GM21526 (cell line): ENCODE results near the gene GJA4.

Experiments
- ATAC-seq: cut with Tn5 transposase; IDR thresholded peaks from one replicate; pipeline ENCODE4 v1.9.1; 2021; ENCODE audit warnings: moderate library complexity; ENCODE audit not compliant: unreplicated experiment, low FRiP score

GJA4 gene

GRCh38 chr1:34792868-34793727 lies at the start of gene GJA4:
GJA4 (plus strand) TSS chr1:34792999; CDS start chr1:34794214, 1,215 bp downstream.
- no peak for ATAC-seq

- no peak for ATAC-seq
Observed at GRCh38 chr1:34743775-34744174, 49.0 kb upstream of the GJA4 start.

DNA sequence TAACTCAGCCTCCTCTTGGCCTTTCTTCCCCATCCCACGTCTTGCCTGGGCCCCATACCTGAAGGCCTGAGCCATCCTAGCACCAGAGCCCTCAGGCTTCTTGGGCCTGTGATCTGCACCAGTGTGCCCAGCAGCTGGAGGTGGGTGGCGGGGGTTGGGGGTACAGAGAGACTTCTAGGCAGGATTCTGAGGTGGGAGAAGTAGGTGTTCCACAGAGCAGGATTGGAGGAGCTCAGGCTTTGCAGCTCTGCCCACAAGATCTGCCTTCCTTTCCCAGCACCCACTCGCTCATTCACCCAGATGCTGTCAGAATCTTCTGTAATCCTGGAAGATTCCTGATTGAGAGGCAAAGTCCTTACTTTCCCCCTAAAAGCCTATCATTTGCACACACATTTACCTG lies 47.9 kb upstream of the GJA4 start:
- no peak for ATAC-seq

DNA sequence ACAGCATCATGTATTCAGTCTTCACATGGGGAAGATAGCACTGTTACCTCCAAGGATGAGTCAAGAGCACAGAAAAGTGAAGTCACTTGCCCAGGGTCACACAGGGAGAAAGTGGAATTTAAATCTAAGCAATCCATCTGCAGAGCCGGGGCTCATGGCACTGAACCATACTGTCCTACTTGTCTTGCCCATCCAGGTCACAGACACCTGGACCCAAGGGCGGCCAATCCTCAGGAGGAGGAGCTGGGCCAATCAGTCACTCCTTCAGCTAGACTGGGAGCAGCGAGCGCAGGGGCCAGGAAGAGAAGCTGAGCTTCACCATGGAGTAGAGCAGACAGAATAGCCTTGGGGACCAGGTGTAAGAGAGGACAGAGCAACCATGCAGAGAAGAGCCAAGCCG lies 47.1 kb upstream of the GJA4 start:
- ATAC-seq, result no peak

GRCh38 chr1:34746101-34746500 lies 46.7 kb upstream of the GJA4 start:
- ATAC-seq, result no peak

DNA sequence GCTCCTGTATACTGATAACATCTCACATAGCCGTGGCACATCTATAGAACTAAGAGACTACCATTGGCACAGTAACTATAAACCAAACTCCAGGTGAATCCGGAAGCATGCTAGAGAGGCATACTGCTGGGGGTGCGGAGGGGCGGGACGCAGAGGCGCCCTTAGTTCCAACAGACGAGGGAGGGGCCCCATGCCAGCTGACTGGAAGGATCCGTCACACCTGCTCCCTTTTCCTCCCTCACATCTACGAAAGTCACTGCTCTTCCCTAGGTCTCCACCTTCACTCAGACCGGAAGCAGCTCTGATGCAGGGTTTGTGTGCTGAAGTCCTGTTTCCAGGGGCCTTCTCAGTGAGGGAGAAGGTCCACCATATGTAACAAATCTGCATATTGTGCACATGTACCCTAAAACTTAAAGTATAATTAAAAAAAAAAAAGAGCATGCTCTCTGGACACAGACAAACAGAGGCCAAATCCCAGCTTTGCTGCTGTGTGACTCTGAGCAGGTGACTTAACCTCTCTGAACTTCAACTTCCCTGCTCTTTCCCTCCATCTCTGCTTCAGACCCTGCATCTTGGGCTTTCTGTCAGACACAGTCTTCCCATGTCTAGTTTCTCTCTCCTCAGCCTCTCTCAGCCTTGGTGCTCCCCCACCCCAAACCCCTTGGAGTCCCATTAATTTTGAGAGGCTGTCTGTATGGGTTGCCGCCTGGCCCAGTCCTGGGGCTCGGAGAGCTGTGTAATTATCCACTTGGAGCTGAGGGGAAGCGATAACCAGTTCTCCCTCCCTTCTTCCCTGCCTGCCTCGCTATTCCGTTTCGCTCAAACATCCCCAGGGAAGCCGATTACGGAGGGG lies 45.8 kb upstream of the GJA4 start:
- no peak for ATAC-seq

- no peak for ATAC-seq
Observed at GRCh38 chr1:34747638-34747941, 45.2 kb upstream of the GJA4 start.

- no peak for ATAC-seq
Observed at GRCh38 chr1:34749992-34750391, 42.8 kb upstream of the GJA4 start.

DNA sequence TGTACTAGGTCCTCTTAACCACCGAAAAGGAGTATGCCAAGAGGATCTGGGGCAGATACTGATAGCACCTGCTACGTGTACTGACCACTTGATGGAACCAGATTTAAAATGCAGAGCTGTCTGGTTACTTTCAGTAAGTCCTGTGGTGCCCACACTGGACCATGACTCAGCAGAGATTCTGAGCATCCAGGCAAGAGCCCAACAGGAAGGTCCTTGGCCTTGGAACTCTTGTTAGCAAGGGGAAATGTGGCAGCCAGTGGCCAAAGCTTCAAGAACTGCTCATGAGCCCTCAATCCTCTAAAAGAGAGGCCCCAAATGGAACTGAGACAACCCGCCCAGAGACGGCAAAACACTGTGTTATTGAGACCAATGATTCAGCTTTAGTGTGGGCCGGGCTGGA lies 42.2 kb upstream of the GJA4 start:
- no peak for ATAC-seq

DNA sequence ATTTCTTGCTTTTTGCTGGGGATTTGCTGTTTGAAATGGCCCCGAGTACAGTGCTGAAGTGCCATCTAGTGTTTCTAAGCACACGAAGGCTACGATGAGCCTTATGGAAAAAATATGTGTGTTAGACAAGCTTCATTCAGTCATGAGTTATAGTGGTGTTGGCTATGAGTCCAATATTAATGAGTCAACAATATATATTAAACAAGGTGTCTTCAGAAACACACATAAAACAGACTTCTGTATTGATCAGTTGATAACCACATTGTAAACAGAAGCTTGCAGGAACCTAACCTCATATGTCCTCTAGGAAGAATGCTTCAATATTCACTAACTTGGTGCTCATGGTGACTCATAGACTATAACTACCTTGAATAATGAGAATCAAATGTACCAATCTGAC lies 39.6 kb upstream of the GJA4 start:
- no peak for ATAC-seq

GRCh38 chr1:34754964-34755637 lies 37.7 kb upstream of the GJA4 start, which contains the start of gene GJB5:
GJB5 (plus strand) TSS chr1:34755047; CDS start chr1:34757331, 2,284 bp downstream.
- no peak for ATAC-seq

GRCh38 chr1:34755961-34756360 lies 36.8 kb upstream of the GJA4 start:
- no peak for ATAC-seq

GRCh38 chr1:34757386-34757785 lies 35.4 kb upstream of the GJA4 start:
- ATAC-seq, result no peak

DNA sequence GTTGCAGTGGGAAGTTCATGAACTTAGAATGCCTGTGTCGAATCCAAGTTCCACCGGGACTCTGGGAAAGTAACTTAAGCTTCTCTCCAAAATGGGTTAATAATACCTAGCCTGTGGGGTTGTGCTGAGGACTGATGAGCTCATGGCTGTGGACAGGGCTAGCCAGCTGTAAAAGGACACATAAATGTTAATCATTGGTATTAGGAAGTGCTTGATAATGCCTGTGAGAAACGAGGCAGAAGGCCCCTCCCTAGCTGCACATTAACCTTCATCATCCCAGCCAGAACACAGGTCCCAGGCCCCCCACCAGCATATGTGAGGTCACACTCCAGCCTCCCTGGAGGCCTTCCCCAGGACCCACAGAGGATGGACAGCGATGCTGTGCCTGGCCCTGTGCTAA lies 34.0 kb upstream of the GJA4 start:
- no peak for ATAC-seq

GRCh38 chr1:34759503-34760357 lies 33.1 kb upstream of the GJA4 start, which contains the start of gene GJB4:
GJB4 (plus strand) TSS chr1:34759740; CDS start chr1:34761255, 1,515 bp downstream.
- ATAC-seq, result no peak

DNA sequence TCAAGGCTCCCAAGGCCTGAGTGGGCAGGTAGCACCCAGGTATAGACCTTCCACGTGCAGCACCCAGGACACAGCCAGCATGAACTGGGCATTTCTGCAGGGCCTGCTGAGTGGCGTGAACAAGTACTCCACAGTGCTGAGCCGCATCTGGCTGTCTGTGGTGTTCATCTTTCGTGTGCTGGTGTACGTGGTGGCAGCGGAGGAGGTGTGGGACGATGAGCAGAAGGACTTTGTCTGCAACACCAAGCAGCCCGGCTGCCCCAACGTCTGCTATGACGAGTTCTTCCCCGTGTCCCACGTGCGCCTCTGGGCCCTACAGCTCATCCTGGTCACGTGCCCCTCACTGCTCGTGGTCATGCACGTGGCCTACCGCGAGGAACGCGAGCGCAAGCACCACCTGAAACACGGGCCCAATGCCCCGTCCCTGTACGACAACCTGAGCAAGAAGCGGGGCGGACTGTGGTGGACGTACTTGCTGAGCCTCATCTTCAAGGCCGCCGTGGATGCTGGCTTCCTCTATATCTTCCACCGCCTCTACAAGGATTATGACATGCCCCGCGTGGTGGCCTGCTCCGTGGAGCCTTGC lies 31.5 kb upstream of the GJA4 start:
- ATAC-seq, result no peak

- ATAC-seq, result no peak
Observed at GRCh38 chr1:34761776-34762307, 31.0 kb upstream of the GJA4 start.

DNA sequence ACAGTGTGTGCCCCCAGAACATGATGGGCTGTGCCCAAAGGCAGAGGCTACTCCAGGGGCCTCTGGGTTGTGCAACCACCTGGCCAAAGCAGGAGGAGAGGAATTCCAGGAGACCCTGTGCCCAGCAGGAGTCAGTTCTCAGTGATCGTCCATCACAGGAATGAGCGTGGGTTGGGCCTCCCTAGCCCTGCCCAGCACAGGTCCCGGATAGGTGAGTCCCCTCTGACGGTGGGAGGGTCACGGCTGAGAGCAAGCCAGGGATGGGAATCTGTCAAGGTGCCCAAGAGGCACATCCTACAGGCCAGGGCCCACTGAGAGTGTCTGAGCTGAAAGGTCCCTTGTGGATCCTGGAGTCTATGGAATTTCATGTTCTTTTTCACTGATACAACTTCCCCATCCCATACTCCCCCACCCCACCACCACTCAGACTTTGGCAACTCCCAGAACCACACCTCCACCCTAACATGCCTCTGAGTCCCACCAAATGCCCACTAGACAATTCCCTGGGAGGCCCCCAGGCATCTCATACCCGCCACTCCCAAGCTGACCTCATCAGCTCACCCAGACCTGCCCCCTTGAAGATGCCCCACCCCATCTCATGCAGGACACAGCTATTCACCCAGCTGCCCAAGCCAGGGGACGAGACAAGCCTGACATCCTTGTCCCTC lies 30.2 kb upstream of the GJA4 start:
- ATAC-seq, result no peak
